ENCODE results near the gene UBA5.
A peak's percentile ranks its signal among the peaks of the same experiment; 100 is the strongest.
"Not testable (repeated sequence)": the region's sequence is repeated elsewhere in the genome, so short reads cannot be mapped to it uniquely, and the experiment has no call there.

UBA5 gene

DNA sequence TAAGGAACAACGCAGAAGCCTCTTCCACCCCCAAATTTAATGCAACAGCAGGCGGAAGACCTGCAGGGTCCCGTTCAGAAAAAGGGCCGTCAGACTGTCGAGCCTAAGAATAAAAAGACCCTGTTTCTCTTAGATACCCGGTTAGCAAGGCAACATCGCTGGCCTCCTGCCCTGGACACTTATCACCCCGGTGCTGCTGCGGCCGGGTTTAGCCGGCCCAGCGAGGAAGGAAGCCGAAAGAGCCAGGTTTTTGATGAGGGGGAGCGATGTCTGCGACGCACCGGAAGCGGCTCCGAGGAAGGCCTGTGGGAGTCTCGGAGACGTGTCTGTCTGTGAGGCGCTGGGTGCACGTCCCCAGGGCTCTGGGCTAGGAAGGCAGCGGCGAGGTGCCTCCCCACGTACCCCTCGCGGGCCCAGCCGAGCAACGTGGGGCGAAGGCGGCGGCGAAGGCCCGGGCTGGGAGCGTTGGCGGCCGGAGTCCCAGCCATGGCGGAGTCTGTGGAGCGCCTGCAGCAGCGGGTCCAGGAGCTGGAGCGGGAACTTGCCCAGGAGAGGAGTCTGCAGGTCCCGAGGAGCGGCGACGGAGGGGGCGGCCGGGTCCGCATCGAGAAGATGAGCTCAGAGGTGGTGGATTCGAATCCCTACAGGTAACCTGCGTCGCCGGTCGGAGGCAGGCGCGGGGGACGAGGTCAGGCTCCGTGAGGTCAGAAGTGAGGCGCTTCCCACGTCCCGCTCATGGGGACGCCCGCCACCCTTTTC is at the start of gene UBA5:
TSS of gene UBA5 (plus strand) at position 278 of the 759 bp plus-strand sequence. CDS start at position 487, 209 bp downstream.
- TF ChIP-seq, protein P1, sequence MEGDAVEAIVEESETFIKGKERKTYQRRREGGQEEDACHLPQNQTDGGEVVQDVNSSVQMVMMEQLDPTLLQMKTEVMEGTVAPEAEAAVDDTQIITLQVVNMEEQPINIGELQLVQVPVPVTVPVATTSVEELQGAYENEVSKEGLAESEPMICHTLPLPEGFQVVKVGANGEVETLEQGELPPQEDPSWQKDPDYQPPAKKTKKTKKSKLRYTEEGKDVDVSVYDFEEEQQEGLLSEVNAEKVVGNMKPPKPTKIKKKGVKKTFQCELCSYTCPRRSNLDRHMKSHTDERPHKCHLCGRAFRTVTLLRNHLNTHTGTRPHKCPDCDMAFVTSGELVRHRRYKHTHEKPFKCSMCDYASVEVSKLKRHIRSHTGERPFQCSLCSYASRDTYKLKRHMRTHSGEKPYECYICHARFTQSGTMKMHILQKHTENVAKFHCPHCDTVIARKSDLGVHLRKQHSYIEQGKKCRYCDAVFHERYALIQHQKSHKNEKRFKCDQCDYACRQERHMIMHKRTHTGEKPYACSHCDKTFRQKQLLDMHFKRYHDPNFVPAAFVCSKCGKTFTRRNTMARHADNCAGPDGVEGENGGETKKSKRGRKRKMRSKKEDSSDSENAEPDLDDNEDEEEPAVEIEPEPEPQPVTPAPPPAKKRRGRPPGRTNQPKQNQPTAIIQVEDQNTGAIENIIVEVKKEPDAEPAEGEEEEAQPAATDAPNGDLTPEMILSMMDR (IDR thresholded peaks at IDR 0.05; ENCODE audit: low read depth, low read length): no peak
- peak within 1 kb of the TSS; percentile 75 for H3K4me3 ChIP-seq (ENCODE audit: low read depth, low read length)

DNA sequence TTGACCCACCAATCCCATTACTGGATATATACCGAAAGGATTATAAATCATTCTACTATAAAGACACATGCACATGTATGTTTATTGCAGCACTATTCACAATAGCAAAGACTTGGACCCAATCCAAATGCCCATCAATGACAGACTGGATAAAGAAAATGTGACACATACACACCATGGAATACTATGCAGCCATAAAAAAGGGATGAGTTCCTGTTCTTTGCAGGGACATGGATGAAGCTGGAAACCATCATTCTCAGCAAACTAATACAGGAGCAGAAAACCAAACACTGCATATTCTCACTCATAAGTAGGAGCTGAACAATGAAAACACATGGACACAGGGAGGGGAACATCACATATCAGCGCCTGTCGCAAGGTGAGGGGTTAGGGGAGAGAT is 44.8 kb upstream of the UBA5 start:
- not testable (repeated sequence) for H3K4me3 ChIP-seq (ENCODE audit: low read depth, low read length)

DNA sequence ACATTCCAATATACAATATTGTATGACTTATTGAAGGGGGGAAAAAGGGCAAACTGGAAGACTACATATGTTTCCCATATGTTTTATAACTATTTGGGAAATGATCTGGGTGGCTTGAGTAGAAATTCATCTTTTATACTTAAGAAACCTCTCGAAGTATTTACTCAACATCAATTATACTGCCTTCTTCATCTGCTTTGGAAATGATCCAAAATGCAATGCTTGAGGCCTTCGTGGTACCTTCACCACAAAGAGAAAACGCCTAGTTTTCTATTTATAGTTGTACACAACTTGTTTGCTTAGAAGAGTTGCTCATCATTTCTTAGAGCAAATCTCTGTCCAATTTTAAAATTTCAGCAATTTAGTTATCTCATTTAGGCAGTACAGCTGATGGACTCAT is 44.2 kb upstream of the UBA5 start:
- TF ChIP-seq, protein P1 (IDR thresholded peaks at IDR 0.05; ENCODE audit: low read depth, low read length): no peak

DNA sequence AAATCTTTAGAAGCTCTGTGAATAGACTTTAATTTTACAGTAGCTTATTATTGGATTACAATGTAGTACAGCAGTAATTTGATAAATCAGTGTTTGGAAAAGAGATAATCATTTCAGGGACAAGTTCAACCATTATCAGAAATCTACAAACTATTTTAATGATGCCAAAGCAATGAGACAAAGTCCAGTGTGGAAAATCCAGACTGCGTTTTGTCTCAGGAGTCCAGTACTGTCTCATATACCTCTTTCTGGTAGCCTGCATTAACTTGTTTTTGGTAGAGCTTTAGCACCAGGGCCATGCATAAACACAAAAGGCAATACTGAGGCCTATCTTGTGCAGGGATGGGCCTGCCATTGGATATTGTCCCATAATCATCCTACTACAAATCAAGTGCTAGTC is 43.3 kb upstream of the UBA5 start:
- H3K4me3 ChIP-seq (ENCODE audit: low read depth, low read length): no peak overlapping the region
- TF ChIP-seq, protein P1 (IDR thresholded peaks at IDR 0.05; ENCODE audit: low read depth, low read length): no peak

More for the DNA sequence above, 44.2 kb upstream of the UBA5 start:
- H3K4me3 ChIP-seq (ENCODE audit: low read depth, low read length): no peak overlapping the region

DNA sequence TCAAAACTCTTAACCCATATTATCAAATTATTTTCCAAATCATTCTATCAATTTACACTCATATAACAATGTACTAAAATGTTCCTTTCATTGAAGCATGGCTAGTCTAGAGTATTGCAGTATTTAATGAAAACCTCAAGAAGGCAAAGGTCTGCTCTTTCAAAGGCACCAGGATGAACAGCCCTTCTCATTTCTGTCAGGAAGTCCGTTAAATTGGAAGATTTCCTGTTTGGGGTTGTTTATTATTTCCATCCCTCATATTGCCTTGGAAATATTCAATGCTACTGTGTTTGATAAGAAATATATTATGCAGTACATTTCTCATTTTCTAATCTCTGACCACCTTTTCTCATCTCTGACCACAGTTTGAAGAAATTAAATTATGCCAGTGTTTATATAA is 38.0 kb upstream of the UBA5 start:
- TF ChIP-seq, protein P1 (IDR thresholded peaks at IDR 0.05; ENCODE audit: low read depth, low read length): no peak
- no peak overlapping the region for H3K4me3 ChIP-seq (ENCODE audit: low read depth, low read length)

DNA sequence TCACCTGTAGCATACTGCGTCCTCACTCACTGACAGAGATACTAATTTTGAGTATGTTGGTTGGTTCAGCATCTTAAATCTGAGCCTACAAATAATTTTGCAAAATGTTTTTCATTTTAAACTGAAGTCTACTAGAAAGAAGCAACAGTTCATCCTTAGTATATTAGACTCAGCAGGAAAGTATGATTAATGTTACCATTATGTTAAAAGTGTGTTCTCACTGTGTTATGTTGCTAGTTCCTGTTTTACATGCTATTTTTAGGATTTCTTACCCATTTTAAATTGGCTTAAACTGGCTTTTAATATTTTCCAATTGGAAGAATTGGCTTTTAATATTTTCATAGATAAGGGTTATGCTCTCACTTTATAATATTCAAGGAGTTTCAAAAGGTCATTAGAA is 37.4 kb upstream of the UBA5 start:
- TF ChIP-seq, protein P1 (IDR thresholded peaks at IDR 0.05; ENCODE audit: low read depth, low read length): no peak
- H3K4me3 ChIP-seq (ENCODE audit: low read depth, low read length): no peak overlapping the region

DNA sequence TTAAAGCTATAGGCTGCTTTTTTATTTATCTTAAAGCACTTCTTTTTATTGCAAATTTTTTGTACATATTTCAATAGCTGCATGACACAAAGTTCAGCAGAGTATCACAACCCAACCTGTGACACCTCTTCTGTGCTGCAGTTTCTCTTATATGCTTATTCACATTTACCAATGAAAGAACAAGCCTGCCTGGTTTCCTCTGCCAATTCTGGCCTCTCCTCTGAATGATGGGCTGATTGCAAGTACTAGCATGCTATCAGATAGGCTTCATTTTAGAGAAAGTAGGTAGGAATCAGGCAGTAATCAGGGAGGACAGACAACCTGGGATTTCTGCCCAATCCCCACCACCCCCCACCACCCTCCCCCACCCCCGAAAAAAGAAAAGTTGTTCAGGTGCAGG is 36.5 kb upstream of the UBA5 start:
- no peak overlapping the region for H3K4me3 ChIP-seq (ENCODE audit: low read depth, low read length)
- TF ChIP-seq, protein P1 (IDR thresholded peaks at IDR 0.05; ENCODE audit: low read depth, low read length): no peak

DNA sequence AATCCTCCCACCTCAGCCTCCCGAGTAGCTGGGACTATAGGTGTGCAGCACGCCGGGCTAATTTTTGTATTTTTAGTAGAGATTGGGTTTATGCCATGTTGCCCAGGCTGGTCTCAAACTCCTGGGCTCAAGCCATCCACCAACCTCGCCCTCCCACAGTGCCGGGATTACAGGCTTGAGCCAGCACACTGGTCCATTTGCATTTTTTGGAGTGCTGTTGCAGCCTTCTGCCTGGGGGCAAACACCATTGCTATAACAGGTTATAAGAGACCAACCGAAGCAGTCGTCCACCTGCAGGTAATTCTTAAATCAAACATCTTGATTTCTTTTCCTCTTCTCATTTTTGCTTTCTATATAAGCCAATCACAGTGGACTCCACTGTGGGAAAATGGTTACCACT is 35.3 kb upstream of the UBA5 start:
- H3K4me3 ChIP-seq (ENCODE audit: low read depth, low read length): no peak overlapping the region
- TF ChIP-seq, protein P1 (IDR thresholded peaks at IDR 0.05; ENCODE audit: low read depth, low read length): no peak
